ENCODE results near the gene SHC1. TPM values are rescaled to one million over a fixed set of nuclear protein-coding genes. Genes with fewer than 3 reads are reported as not detected.

Gene SHC1
- total RNA-seq, result 144 and 203 TPM in 2 replicates

GRCh38 chr1:154970631-154971340, at the start of gene SHC1:
SHC1 (minus strand) TSS chr1:154970747; CDS start chr1:154970526, 221 bp downstream.

GRCh38 chr1:155002464-155003226, 32.1 kb upstream of the SHC1 start, which contains the start of gene ZBTB7B:
ZBTB7B (plus strand) TSS chr1:155002802; CDS start chr1:155014661, 11,859 bp downstream.

GRCh38 chr1:154993572-154994268, 23.2 kb upstream of the SHC1 start, which contains the start of gene LENEP:
LENEP (plus strand) TSS chr1:154993586; CDS start chr1:154993608, 22 bp downstream.

GRCh38 chr1:154982897-154983648, 12.5 kb upstream of the SHC1 start, which contains the start of gene FLAD1:
FLAD1 (plus strand) TSS chr1:154983344; CDS start chr1:154983695, 351 bp downstream.

GRCh38 chr1:154974102-154974807, 3.7 kb upstream of the SHC1 start, which contains the start of gene CKS1B:
CKS1B (plus strand) TSS chr1:154974681; CDS start chr1:154974746, 65 bp downstream.

GRCh38 chr1:154961207-154962155, 9.1 kb downstream of the SHC1 start, which contains the start of gene PYGO2:
PYGO2 (minus strand) TSS chr1:154961782; CDS start chr1:154961576, 206 bp downstream.

GRCh38 chr1:154955718-154956543, 14.6 kb downstream of the SHC1 start, which contains the start of gene PBXIP1:
PBXIP1 (minus strand) TSS chr1:154956099; CDS start chr1:154953721, 2,378 bp downstream.

GRCh38 chr1:154936555-154937084, 33.9 kb downstream of the SHC1 start, which contains the start of gene PMVK:
PMVK (minus strand) TSS chr1:154936719; CDS start chr1:154936685, 34 bp downstream.

Other genes with a start within 250 kb of the SHC1 start
- gene KCNN3, start 100.5 kb downstream of the SHC1 start, total RNA-seq, result 0.09 and 0.19 TPM in 2 replicates
- 8.8 and 13.7 TPM in 2 replicates for gene PMVK, start 34.0 kb downstream of the SHC1 start, total RNA-seq
- 90.7 and 96.4 TPM in 2 replicates for gene PBXIP1, start 14.6 kb downstream of the SHC1 start, total RNA-seq
- gene PYGO2, start 9.0 kb downstream of the SHC1 start, total RNA-seq, result 4.9 and 5.0 TPM in 2 replicates
- gene CKS1B, start 3.9 kb upstream of the SHC1 start, total RNA-seq, result 49.8 and 80.9 TPM in 2 replicates
- gene FLAD1, start 12.6 kb upstream of the SHC1 start, total RNA-seq, result 23.7 and 28.6 TPM in 2 replicates
- gene LENEP, start 22.8 kb upstream of the SHC1 start, total RNA-seq, result 0.18 TPM in 1 of 2 replicates, not detected in the other
- 10.1 and 15.6 TPM in 2 replicates for gene ZBTB7B, start 32.1 kb upstream of the SHC1 start, total RNA-seq
- gene DCST2, start 63.0 kb upstream of the SHC1 start, total RNA-seq, result 0.09 TPM in 1 of 2 replicates, not detected in the other
- gene DCST1, start 63.1 kb upstream of the SHC1 start, total RNA-seq, result not detected in 2 replicates
- gene ADAM15, start 80.6 kb upstream of the SHC1 start, total RNA-seq, result 279 and 339 TPM in 2 replicates
- gene EFNA4, start 93.0 kb upstream of the SHC1 start, total RNA-seq, result 8.7 and 11.3 TPM in 2 replicates
- gene EFNA3, start 108.1 kb upstream of the SHC1 start, total RNA-seq, result 1.0 and 1.6 TPM in 2 replicates
- 62.8 and 82.9 TPM in 2 replicates for gene EFNA1, start 157.1 kb upstream of the SHC1 start, total RNA-seq
- 20.9 and 25.9 TPM in 2 replicates for gene SLC50A1, start 165.1 kb upstream of the SHC1 start, total RNA-seq
- 29.1 and 35.1 TPM in 2 replicates for gene DPM3, start 169.8 kb upstream of the SHC1 start, total RNA-seq
- 96.6 and 105 TPM in 2 replicates for gene KRTCAP2, start 202.6 kb upstream of the SHC1 start, total RNA-seq
- gene TRIM46, start 203.1 kb upstream of the SHC1 start, total RNA-seq, result 4.9 and 5.9 TPM in 2 replicates
- 12.9 and 13.5 TPM in 2 replicates for gene THBS3, start 237.2 kb upstream of the SHC1 start, total RNA-seq
- 37.1 and 45.6 TPM in 2 replicates for gene MTX1, start 237.9 kb upstream of the SHC1 start, total RNA-seq